ENCODE data around the gene MBIP. TPM values are rescaled to one million over a fixed set of nuclear protein-coding genes. Genes with fewer than 3 reads are reported as not detected.
"Not testable (repeated sequence)": the region's sequence is repeated elsewhere in the genome, so short reads cannot be mapped to it uniquely, and the experiment has no call there.

Gene MBIP
- total RNA-seq, 1 experiment from 2014 or later: 19.1 TPM

DNA sequence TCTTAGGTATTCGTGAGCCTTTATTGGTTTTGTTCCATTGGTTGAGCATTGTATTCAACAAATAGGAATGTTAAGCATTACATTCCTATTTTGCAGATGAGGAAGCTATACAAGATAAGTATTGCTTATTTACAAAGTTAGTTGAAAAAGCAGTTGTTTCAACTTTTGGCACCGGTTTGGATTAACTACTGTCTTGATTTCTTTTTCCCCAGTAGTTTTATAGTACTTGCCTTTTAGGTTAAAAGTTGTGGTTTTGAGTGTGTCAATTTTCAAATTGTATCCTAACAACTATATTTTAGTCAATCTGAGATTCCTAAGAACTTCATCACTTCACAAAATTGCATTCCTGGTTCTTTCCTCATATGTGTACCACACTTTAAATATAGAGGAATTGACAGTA is 23.8 kb upstream of the MBIP start:
- ChIA-PET RAD21 (ENCODE audit: low non-redundant PET in 1 of 2, low total read pairs in 2 of 2, uncharacterized antibody in 2 of 2, unreplicated experiment in 2 of 2) (no interaction called here), CTCF (no interaction called here), POLR2A (no interaction called here)
- intact Hi-C loops (cut with micrococcal nuclease): no loop called here
- Histone ChIP-seq H3K27ac (ENCODE audit: low read depth, low read length) (no peak overlapping the region), H3K9me2 (ENCODE audit: insufficient read depth) (no peaks in the 10 kb centered on the region), H4K20me1 (ENCODE audit: insufficient read depth) (no peaks in the 10 kb centered on the region), H3K79me2 (ENCODE audit: insufficient read depth, low read length) (no peaks in the 10 kb centered on the region), H3K36me3 (ENCODE audit: control insufficient read depth in 1 of 2, insufficient read depth in 2 of 2, low read length in 2 of 2) (no peaks in the 10 kb centered on the region), H3K4me2 (ENCODE audit: low read length) (no peak overlapping the region), H3K4me1 (ENCODE audit: control insufficient read depth in 1 of 2, insufficient read depth in 2 of 2, low read length in 2 of 2) (no peaks in the 10 kb centered on the region), H2AFZ (ENCODE audit: low read depth, low read length, poor library complexity, severe bottlenecking) (no peak overlapping the region), H3K9me3 (ENCODE audit: control insufficient read depth in 1 of 2, insufficient read depth in 1 of 2, low read depth in 1 of 2, low read length in 2 of 2) (no peaks in the 10 kb centered on the region), H3K9ac (ENCODE audit: low read length) (no peak overlapping the region), H3K27me3 (ENCODE audit: insufficient read depth, low read length) (no peaks in the 10 kb centered on the region), H3K4me3 (replicated peaks in 1 of 2; ENCODE audit: low read depth in 1 of 2, low read length in 2 of 2) (no peak overlapping the region)
- no TSS peak for BruUV-seq (replicated peaks)
- ATAC-seq: no peak
- DNase-seq (ENCODE audit: low read depth, low spot score): no peak
- no peak for TF ChIP-seq POLR2A (IDR thresholded peaks at IDR 0.05; ENCODE audit: borderline replicate concordance, extremely low read depth, insufficient read depth, insufficient read length)
- no peak for TF ChIP-seq RAD21 (IDR thresholded peaks at IDR 0.05; ENCODE audit: low read depth)
- TF ChIP-seq, protein P1, sequence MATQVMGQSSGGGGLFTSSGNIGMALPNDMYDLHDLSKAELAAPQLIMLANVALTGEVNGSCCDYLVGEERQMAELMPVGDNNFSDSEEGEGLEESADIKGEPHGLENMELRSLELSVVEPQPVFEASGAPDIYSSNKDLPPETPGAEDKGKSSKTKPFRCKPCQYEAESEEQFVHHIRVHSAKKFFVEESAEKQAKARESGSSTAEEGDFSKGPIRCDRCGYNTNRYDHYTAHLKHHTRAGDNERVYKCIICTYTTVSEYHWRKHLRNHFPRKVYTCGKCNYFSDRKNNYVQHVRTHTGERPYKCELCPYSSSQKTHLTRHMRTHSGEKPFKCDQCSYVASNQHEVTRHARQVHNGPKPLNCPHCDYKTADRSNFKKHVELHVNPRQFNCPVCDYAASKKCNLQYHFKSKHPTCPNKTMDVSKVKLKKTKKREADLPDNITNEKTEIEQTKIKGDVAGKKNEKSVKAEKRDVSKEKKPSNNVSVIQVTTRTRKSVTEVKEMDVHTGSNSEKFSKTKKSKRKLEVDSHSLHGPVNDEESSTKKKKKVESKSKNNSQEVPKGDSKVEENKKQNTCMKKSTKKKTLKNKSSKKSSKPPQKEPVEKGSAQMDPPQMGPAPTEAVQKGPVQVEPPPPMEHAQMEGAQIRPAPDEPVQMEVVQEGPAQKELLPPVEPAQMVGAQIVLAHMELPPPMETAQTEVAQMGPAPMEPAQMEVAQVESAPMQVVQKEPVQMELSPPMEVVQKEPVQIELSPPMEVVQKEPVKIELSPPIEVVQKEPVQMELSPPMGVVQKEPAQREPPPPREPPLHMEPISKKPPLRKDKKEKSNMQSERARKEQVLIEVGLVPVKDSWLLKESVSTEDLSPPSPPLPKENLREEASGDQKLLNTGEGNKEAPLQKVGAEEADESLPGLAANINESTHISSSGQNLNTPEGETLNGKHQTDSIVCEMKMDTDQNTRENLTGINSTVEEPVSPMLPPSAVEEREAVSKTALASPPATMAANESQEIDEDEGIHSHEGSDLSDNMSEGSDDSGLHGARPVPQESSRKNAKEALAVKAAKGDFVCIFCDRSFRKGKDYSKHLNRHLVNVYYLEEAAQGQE (IDR thresholded peaks at IDR 0.05; ENCODE audit: low read depth): no peak
- no peak for TF ChIP-seq EGR1 (IDR thresholded peaks at IDR 0.05; ENCODE audit: low read depth)
- TF ChIP-seq SRF (IDR thresholded peaks at IDR 0.05; ENCODE audit: low read depth): no peak
- TF ChIP-seq TCF7L2 (IDR thresholded peaks at IDR 0.05; ENCODE audit: borderline replicate concordance, extremely low read depth, insufficient read depth, insufficient read length): no peak
- TF ChIP-seq SIN3A (IDR thresholded peaks at IDR 0.05; ENCODE audit: low read depth): no peak
- no peak for TF ChIP-seq EZH2 (IDR thresholded peaks at IDR 0.05)
- no peak for TF ChIP-seq POLR2AphosphoS5 (IDR thresholded peaks at IDR 0.05; ENCODE audit: low read depth, low read length)

DNA sequence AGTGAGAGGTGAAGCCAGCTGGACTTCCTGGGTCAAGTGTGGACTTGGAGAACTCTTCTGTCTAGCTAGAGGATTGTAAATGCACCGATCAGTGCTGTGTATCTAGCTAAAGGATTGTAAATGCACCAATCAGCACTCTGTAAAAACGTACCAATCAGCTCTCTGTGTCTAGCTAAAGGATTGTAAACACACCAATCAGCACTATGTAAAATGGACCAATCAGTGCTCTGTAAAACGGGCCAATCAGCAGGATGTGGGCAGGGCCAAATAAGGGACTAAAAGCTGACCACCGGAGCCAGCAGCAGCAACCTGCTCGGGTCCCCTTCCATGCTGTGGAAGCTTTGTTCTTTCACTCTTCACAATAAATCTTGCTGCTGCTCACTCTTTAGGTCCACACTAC is 21.4 kb upstream of the MBIP start:
- H3K9me2 ChIP-seq (ENCODE audit: insufficient read depth); RAD21 ChIA-PET (ENCODE audit: low non-redundant PET in 1 of 2, low total read pairs in 2 of 2, uncharacterized antibody in 2 of 2, unreplicated experiment in 2 of 2); H3K4me2 ChIP-seq (ENCODE audit: low read length); POLR2A ChIA-PET; ATAC-seq; H3K27ac ChIP-seq (ENCODE audit: low read depth, low read length); intact Hi-C loops (cut with micrococcal nuclease); H4K20me1 ChIP-seq (ENCODE audit: insufficient read depth); DNase-seq (ENCODE audit: low read depth, low spot score); H3K9me3 ChIP-seq (ENCODE audit: control insufficient read depth in 1 of 2, insufficient read depth in 1 of 2, low read depth in 1 of 2, low read length in 2 of 2); H3K9ac ChIP-seq (ENCODE audit: low read length); BruUV-seq (replicated peaks); H3K4me3 ChIP-seq (replicated peaks in 1 of 2; ENCODE audit: low read depth in 1 of 2, low read length in 2 of 2); H2AFZ ChIP-seq (ENCODE audit: low read depth, low read length, poor library complexity, severe bottlenecking); H3K27me3 ChIP-seq (ENCODE audit: insufficient read depth, low read length); H3K4me1 ChIP-seq (ENCODE audit: control insufficient read depth in 1 of 2, insufficient read depth in 2 of 2, low read length in 2 of 2); CTCF ChIA-PET; H3K79me2 ChIP-seq (ENCODE audit: insufficient read depth, low read length); H3K36me3 ChIP-seq (ENCODE audit: control insufficient read depth in 1 of 2, insufficient read depth in 2 of 2, low read length in 2 of 2): not testable (repeated sequence)
